Hematopoietic multipotent progenitor cell treated with erythropoietin and hydrocortisone succinate and interleukin-3 and kit ligand, for 17 days (in vitro differentiated cells): ENCODE measurements around the gene MAP1B.

Experiments used
- DNase-seq: peaks from one replicate; pipeline ENCODE4 v3.0.0-alpha.2; 2015; ENCODE audit warnings: low spot score

Gene MAP1B

DNA sequence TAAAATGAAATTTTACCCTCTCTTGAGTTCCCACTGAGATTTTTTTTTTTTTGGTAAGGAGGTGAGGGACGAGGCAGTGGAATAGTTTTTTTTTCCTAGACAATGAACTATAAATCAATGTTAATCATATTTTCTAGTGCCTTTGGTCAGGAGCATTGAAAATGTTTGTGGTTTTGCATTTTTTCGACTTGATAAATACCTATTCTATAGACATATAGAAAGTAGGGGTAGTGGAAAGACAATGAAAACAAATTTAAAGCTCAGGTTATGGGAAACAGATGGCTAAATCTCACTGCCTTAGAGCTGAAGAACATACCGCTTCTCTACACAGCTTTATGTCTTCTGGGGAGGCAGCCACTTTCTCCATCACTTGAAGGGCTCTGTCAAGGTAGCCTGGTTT, 118.5 kb downstream of the MAP1B start:
- no peak for DNase-seq

DNA sequence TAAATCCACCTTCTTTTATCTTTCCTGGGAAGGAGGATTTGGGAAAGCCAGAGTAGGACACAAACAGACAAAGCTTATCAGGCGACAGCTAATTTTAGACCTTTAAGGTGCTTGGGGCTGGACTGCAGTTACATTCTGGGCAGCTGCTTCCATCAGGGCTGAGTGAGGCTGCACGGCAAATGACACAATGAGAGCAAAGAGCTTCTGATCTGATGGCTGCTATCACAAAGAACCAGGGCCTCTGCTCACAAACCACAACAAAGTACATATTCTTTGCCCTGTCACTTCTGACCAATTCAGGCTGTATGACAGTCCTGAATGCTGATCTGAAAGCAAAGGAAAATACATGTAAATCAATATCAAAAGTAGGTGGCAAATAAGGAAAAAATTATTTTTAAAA, 119.7 kb downstream of the MAP1B start:
- DNase-seq, result no peak

- DNase-seq, result no peak
Measured at GRCh38 chr5:72228960-72229359, 121.7 kb downstream of the MAP1B start.

- DNase-seq, result peak; percentile 38
Measured at GRCh38 chr5:72231991-72232703, 124.9 kb downstream of the MAP1B start.

DNA sequence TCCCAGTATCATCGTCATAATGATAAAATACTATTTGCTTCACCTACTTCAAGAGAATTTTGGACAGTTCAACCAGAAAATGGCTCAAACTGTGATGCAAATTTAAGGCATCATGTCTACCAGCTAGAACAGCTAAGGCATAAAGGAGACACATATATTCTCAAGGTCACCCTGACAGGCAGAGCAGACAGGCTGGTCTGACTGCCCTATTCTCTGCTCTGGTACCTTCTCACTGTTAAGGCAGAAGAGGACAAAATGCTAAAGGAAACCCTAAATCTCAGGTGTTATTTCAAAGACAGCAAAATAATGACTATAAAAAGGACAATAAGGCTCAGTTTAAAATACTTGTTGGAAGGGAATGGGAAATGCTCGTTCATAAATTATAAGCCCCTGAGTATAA, 125.6 kb downstream of the MAP1B start:
- DNase-seq, result peak; percentile 41

- no peak for DNase-seq
Measured at GRCh38 chr5:72233835-72234234, 126.6 kb downstream of the MAP1B start.

DNA sequence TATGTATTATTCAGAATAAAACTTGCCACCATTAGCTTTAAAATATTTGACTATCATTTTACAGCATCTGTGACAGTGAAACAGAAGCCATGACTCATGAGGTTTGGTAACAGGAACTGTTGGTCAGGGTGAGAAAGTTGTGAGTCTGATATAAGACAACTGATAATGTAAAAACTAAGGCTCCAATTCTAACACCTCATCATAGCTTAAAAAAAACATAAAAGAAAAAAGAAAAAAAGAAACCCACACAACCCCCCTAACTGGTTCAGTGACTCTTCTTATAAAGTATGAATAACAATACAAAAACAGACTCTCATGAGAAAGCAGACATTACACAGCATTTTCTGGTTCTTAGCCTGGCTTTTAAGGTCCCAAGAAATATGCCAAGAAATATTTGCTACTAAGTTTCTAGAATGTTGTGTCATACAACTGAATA, 127.0 kb downstream of the MAP1B start:
- DNase-seq, result peak; percentile 82

GRCh38 chr5:72234868-72235267, 127.6 kb downstream of the MAP1B start:
- DNase-seq, result no peak

GRCh38 chr5:72235725-72236124, 128.4 kb downstream of the MAP1B start:
- no peak for DNase-seq

GRCh38 chr5:72237415-72237814, 130.1 kb downstream of the MAP1B start:
- DNase-seq, result peak; percentile 62

DNA sequence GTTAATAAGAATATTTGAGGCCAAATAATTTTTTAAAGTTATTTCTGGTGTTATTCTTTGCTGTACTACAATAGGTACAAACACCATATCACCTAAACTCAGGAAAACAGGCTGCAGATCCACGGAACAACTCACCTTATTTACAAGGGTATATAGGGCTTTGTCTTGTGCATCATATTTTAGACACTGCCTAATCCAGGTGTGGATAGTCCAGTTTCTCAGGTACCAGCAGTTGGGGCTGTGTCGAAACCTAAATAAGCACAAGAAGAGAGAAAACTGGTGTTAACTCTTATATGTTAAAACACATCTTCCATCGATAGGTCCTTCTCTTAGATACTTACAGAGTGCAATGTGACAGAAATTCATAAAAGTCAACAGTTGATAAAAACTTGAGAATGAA, 130.6 kb downstream of the MAP1B start:
- no peak for DNase-seq

- DNase-seq, result no peak
Measured at GRCh38 chr5:72238712-72239445, 131.6 kb downstream of the MAP1B start.

- DNase-seq, result no peak
Measured at GRCh38 chr5:72241346-72242003, 134.2 kb downstream of the MAP1B start.

DNA sequence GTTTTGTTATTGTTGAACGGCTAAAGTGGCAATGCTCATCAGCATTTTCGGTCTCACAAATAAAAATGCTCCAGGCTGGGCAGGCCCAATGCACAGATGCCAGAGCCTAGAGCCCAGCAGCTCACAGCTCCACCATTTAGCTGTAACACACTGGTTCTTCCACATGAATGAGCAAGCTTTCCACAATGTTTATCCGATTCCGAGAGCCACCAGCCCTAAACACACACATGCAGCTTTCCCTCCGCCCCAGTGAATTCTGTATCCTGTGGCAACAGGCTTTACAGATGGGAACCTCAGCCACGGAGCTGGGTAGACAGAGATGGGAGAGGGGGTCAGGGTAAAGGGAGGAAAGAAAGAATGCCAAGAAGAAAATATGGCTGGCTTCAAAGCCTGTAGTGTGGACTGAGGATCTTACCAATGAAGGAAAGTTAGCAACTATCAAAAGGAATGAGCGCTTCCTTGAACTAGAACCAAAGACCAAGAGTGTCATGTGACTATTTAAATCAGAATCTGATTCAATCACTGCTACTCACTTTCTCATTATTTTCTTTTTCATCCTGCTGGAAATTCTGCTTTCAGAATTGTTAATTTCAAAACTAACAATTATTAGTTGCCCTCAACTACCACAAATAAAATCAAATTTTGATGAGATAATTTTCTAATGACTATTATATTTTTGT, 135.7 kb downstream of the MAP1B start:
- DNase-seq, result no peak

GRCh38 chr5:72243706-72244105, 136.4 kb downstream of the MAP1B start:
- no peak for DNase-seq

DNA sequence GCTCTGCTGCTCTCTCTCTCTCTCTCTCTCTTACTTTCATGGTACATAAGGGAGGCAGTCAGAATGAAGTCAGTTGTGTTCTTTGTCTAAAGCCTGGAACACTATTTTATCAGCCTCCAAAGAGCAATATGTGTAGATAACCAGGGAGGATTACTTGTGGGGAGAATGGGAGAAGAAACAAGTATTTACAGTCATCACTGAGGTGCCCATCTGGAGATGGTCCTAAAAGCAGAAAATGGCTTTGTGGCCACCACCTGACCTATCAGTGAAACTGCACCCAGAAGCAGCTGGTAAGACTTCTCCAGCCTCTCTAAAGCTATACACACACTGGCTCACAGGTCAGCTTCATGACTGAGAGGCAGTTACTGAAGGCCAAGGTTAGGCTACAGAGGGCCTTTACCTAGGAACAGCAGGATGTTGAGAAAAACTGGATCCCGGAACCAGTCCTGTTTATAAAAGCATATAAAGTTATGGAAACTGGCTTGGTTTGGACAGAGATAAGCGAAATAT, 137.6 kb downstream of the MAP1B start:
- DNase-seq, result peak; percentile 75

- DNase-seq, result no peak
Measured at GRCh38 chr5:72245546-72245945, 138.3 kb downstream of the MAP1B start.

DNA sequence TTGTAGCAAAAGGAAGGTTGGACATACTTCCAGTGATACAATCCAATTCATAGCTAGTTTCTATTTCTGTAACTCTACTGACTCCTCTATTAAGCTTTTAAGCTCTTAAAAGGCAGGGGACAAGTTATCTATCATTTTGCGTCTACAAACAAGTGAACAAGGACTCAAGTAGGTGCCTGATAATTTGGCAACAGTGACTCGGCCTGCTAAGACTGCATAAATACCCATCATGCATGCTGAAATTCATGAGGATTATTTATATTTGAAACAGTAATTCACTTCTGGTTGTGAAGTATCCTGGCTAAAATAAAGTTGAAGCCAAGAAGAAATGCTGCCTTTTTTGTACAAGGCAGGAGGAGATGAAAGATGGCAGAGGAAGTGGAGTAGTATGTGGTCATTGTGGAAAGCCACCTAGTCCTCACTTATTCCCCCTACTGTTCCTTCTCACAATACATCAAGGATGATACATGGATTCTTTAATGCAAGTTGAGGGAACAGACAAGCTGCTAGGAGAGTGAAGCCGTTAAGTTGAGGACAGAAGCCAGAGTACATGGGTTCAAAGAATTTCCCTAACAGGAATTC, 138.8 kb downstream of the MAP1B start:
- peak; percentile 37 for DNase-seq

- DNase-seq, result no peak
Measured at GRCh38 chr5:72246954-72247442, 139.7 kb downstream of the MAP1B start.

- DNase-seq, result no peak
Measured at GRCh38 chr5:72248410-72248981, 141.2 kb downstream of the MAP1B start.

DNA sequence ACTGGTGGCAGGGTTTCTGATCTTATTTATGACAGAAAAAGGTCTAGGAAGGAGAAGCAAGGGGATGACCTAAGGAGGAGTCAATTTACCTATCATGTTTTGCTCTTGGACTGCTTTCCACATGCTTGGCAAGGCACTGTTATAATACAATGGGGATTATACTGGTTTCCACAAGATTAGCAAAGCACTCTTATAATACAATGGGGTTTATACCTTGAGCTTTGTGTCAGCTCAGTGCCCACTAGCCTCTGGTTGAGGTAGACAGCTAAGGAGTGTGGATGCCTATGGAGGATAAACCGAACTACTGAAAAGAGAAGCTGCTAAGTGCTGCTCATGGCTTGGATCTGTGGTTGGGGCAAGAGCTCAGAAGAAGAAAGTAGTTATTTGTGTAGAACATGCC, 144.1 kb downstream of the MAP1B start:
- no peak for DNase-seq
